ENCODE measurements around the gene MAOA.
A peak's percentile ranks its signal among the peaks of the same experiment; 100 is the strongest.

MAOA gene

GRCh38 chrX:43706786-43707370 is 50.8 kb downstream of the MAOA start:
- DNase-seq (ENCODE audit: low spot score) = no peak
- TF ChIP-seq CTCF (conservative IDR thresholded peaks at IDR 0.05; ENCODE audit: low read depth) = no peak
- CTCF ChIA-PET = interaction anchor here (0.6 kb wide), 2 partner anchors 66 to 124 kb away, joined by 4 read pairs; no protein-coding TSS in a partner anchor
- no peak overlapping the region for H3K27ac ChIP-seq
- POLR2A ChIA-PET (ENCODE audit: low non-redundant PET) = no interaction called here

GRCh38 chrX:43707812-43708548 is 51.9 kb downstream of the MAOA start:
- no peak for DNase-seq (ENCODE audit: low spot score)
- H3K27ac ChIP-seq = peak overlapping the region; percentile 86
- POLR2A ChIA-PET (ENCODE audit: low non-redundant PET) = no interaction called here
- no peak for TF ChIP-seq CTCF (conservative IDR thresholded peaks at IDR 0.05; ENCODE audit: low read depth)
- CTCF ChIA-PET = interaction anchor here (0.6 kb wide), 1 partner anchor 125 kb away, joined by 4 read pairs; no protein-coding TSS in a partner anchor

GRCh38 chrX:43716144-43716543 is 60.0 kb downstream of the MAOA start:
- TF ChIP-seq CTCF (conservative IDR thresholded peaks at IDR 0.05; ENCODE audit: low read depth) = no peak
- ChIA-PET POLR2A (ENCODE audit: low non-redundant PET) (no interaction called here), CTCF (no interaction called here)
- DNase-seq (ENCODE audit: low spot score) = no peak
- H3K27ac ChIP-seq = no peak overlapping the region

- no peak for TF ChIP-seq CTCF (conservative IDR thresholded peaks at IDR 0.05; ENCODE audit: low read depth)
- DNase-seq (ENCODE audit: low spot score) = no peak
- H3K27ac ChIP-seq = no peak overlapping the region
- CTCF ChIA-PET = no interaction called here
- POLR2A ChIA-PET (ENCODE audit: low non-redundant PET) = no interaction called here
Measured at GRCh38 chrX:43716696-43717095, 60.6 kb downstream of the MAOA start.

- ChIA-PET POLR2A (ENCODE audit: low non-redundant PET) (no interaction called here), CTCF (no interaction called here)
- TF ChIP-seq CTCF (conservative IDR thresholded peaks at IDR 0.05; ENCODE audit: low read depth) = no peak
- no peak for DNase-seq (ENCODE audit: low spot score)
- no peak overlapping the region for H3K27ac ChIP-seq
Measured at GRCh38 chrX:43717161-43717560, 61.1 kb downstream of the MAOA start.

- H3K27ac ChIP-seq = no peak overlapping the region
- TF ChIP-seq CTCF (conservative IDR thresholded peaks at IDR 0.05; ENCODE audit: low read depth) = no peak
- DNase-seq (ENCODE audit: low spot score) = no peak
- ChIA-PET CTCF (interaction anchor here (0.5 to 0.6 kb wide), 2 partner anchors 159 to 516 kb away, joined by 4 read pairs; no protein-coding TSS in a partner anchor), POLR2A (ENCODE audit: low non-redundant PET) (no interaction called here)
Measured at GRCh38 chrX:43718081-43718480, 62.0 kb downstream of the MAOA start.

All from RWPE1 (cell line).